Measurements from ENCODE around the gene FOXJ3. TPM values are rescaled to one million over a fixed set of nuclear protein-coding genes. Genes with fewer than 3 reads are reported as not detected.

The FOXJ3 gene
- total and polyA plus RNA-seq, 8 donors = 39.6 to 65.2 (median 57.0) TPM

DNA sequence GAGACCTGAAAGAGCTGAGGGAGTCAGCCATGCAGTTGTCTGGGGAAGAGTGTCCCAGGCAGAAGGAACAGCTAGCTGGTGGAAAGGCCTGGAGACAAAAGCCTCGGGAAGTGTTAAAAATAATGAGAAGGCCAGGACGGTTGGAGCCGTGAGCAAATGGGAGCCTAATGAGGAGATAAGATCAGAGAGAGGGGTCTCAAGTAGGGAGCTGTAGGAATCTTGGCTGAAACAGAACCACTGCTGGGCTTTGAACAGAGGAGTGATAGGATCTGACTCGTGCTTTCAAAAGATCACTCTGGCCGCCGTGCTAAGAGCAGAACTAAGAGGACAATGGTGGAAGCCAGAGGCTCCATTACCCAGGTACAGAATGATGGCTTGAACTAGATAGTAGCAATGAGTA lies 1.9 kb upstream of the FOXJ3 start:
- H3K4me1 ChIP-seq = peaks cover 22 to 31% of the 10 kb centered on the region in 2 donors
- intact Hi-C loops (cut with DNase I) = no loop called here
- ATAC-seq (no peak), DNase-seq (no peak)
- H3K27me3 ChIP-seq = no peaks in the 10 kb centered on the region
- H3K9me3 ChIP-seq = no peaks in the 10 kb centered on the region
- TF ChIP-seq CTCF (IDR thresholded peaks at IDR 0.05) = no peak
- no peak overlapping the region for H3K4me3 ChIP-seq
- no peaks in the 10 kb centered on the region for H3K36me3 ChIP-seq
- no peak overlapping the region for H3K27ac ChIP-seq

DNA sequence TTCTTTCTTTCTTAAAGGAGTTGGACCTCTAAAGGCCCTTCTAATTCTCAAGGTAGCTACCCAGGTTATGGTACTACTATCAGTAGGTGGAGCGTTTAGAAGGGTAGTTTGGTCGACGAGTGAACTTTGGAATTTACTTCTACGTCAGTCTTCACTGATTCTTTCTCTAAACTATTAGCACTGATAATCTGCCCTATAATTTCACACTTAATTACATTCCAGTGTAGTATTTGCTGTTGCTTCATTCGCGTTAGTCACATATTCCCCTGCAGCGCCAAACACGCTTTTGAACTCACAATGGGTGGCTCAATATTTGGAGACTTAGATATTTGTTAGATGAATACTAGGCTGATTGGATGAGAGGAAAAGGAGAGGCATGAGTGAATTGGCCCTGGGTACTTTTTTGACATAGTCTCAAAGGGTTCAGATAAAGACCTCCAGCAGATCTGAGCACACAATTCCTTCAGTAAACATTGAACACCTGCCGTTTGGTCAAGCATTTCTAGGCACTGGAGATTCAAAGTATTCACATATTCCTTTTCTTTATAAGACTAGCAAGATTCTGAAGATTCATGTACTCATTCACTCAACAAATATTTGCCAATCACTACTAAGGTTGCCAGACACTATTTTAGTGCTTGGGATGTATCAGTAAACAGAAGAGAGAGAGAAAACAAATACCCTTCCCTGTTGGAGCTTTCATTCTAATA lies 929 bp upstream of the FOXJ3 start:
- Histone ChIP-seq H3K36me3 (no peaks in the 10 kb centered on the region), H3K27me3 (no peaks in the 10 kb centered on the region), H3K4me1 (peaks cover 24 to 41% of the 10 kb centered on the region in 2 donors), H3K4me3 (peak overlapping the region; percentile 98 to 99), H3K27ac (peak overlapping the region; percentile 88 to 93), H3K9me3 (no peaks in the 10 kb centered on the region)
- DNase-seq = peak in 2 of 4 donors; percentile 40 to 54
- intact Hi-C loops (cut with DNase I) = no loop called here
- ATAC-seq = peak; percentile 24
- no peak for TF ChIP-seq CTCF (IDR thresholded peaks at IDR 0.05)

- no peaks in the 10 kb centered on the region for H3K9me3 ChIP-seq
- no peaks in the 10 kb centered on the region for H3K36me3 ChIP-seq
- DNase-seq (peak in 3 of 4 donors; percentile 31 to 70 (median 56)), ATAC-seq (peak; percentile 60)
- peak in 1 of 2 donors; percentile 9 for TF ChIP-seq CTCF (IDR thresholded peaks at IDR 0.05)
- H3K4me3 ChIP-seq = peak overlapping the region; percentile 98 to 99
- peak overlapping the region; percentile 88 to 93 for H3K27ac ChIP-seq
- intact Hi-C loops (cut with DNase I) = no loop called here
- H3K27me3 ChIP-seq = no peaks in the 10 kb centered on the region
- peaks cover 23 to 46% of the 10 kb centered on the region in 2 donors for H3K4me1 ChIP-seq
Observed at GRCh38 chr1:42334240-42335049, 590 bp downstream of the FOXJ3 start.

DNA sequence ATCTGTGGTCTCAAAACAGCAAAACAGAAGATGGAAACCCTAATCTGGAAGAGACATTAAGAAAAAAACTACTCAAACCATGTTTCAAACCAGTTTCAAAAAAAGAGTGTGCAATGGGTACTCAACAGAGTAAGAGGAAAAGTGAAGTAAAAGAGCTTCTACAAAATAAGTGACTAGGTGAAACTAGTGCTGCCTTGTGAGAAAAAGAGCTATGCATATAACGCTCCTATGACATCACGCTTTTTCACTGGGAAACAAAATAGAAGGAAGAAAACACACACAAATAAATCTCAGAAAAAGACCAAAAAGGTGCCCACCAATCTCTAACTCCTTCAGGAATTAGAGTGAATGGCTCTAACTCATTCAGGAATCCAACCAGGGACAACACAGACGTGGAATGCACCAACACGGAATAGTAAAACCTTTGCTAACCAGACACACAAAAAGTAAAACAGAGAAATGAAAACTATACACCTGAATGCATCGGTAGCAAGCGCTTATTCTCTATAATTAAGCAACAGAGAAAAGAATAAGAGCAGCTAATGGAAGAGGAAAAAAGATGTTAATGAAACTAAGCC lies 1.3 kb downstream of the FOXJ3 start:
- intact Hi-C loops (cut with DNase I) = no loop called here
- Histone ChIP-seq H3K36me3 (no peaks in the 10 kb centered on the region), H3K9me3 (no peaks in the 10 kb centered on the region), H3K4me1 (peaks cover 18 to 46% of the 10 kb centered on the region in 2 donors), H3K27me3 (no peaks in the 10 kb centered on the region), H3K4me3 (peak overlapping the region; percentile 98 to 99), H3K27ac (peak overlapping the region; percentile 88 to 93)
- no peak for ATAC-seq
- TF ChIP-seq CTCF (IDR thresholded peaks at IDR 0.05) = no peak
- no peak for DNase-seq

GRCh38 chr1:42332877-42333276 lies 2.2 kb downstream of the FOXJ3 start:
- peaks cover 12 to 46% of the 10 kb centered on the region in 2 donors for H3K4me1 ChIP-seq
- ATAC-seq = no peak
- H3K4me3 ChIP-seq = no peak overlapping the region
- no peak overlapping the region for H3K27ac ChIP-seq
- no peak for DNase-seq
- no peak for TF ChIP-seq CTCF (IDR thresholded peaks at IDR 0.05)
- intact Hi-C loops (cut with DNase I) = no loop called here
- H3K9me3 ChIP-seq = no peaks in the 10 kb centered on the region
- H3K27me3 ChIP-seq = no peaks in the 10 kb centered on the region
- no peaks in the 10 kb centered on the region for H3K36me3 ChIP-seq

All from left lung (tissue), 10 donors.